Measurements from ENCODE around the gene PPM1L. TPM values are rescaled to one million over a fixed set of nuclear protein-coding genes. Genes with fewer than 3 reads are reported as not detected.

The PPM1L gene
- polyA plus RNA-seq, 4 donors, result 7.3 to 9.4 (median 8.4) TPM

GRCh38 chr3:160841455-160841854 is 85.4 kb downstream of the PPM1L start:
- no peak for DNase-seq (ENCODE audit: low read depth in 4 of 4, low spot score in 3 of 4)

DNA sequence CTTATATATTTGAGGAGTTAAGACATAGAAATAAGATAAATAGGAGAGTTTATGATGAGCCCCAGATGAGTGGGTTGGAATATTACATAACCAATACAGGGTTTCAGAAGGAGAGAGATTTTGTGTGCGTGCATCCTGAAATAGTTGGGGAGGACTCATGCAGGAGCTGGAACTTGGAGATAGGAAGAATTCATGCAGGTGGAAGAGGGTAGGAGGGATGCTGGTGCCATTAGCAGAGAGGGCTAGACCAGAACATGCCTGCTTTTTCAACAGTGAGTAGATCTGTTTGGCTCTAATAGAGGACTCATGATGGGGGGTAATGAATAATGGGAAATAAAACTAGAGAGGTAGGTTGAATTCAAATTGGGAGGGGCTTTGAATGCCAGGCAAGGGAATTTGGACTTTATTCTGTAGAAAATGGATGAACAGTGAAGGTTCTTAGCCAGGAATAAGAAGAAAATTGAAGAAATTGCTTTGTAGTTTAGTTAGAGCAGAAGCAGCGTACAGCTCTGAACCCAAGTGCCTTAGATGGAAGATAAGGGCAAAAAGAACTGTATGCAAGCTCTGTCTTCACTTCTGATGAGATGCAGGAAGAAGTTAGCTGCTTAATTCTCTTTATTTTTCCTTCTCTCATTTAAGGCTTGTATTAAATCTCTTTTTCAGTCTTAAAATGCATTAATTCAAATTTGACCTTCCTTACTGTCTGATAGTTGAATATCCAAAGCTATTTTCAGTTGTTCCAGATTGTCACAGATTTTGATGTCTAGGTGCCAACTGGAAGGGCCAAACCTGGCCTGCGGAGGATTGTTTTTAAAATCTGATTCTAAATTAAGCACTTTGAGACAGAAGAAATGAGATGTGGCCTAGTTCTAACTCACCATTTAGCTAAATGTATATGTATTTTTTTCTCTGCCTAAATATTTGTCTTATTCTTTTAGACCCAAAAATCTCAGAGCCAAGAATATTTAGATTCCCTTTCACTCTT is 86.3 kb downstream of the PPM1L start:
- no peak for DNase-seq (ENCODE audit: low read depth in 4 of 4, low spot score in 3 of 4)

GRCh38 chr3:160851629-160852210 is 95.7 kb downstream of the PPM1L start:
- DNase-seq (ENCODE audit: low read depth in 4 of 4, low spot score in 3 of 4), result no peak

DNA sequence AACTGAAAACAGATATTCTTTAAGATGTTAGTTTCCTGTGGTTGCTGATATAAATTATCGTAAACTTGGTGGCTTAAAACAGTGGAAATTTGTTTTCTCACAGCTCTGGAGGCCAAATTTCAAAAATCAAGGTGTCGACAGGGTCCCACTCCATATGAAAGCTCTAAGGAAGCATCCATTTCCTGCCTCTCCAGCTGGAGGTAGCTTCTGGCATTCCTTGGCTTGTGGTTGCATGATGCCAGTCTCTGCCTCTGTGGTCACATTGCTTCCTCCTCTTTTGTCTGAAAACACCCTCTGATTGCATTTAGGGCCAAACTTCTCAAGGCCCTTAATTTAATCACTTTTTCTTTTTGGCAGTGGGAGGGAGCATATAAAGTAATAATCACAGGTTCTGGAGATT is 96.8 kb downstream of the PPM1L start:
- no peak for DNase-seq (ENCODE audit: low read depth in 4 of 4, low spot score in 3 of 4)

DNA sequence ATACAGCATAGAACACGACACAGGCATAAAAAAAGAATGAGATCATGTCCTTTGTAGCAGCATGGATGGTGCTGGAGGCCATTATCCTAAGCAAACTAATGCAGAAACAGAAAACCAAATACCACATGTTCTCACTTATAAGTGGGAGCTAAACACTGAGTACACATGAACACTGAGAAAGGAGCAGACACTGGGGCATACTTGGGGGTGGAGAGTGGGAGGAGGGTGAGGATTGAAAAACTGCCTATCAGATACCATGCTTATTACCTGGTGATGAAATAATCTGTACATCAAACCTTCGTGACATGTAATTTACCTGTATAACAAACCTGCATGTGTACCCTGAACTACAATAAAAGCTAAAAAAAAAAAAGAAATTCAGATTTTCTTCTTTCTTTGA is 100.4 kb downstream of the PPM1L start:
- no peak for DNase-seq (ENCODE audit: low read depth in 4 of 4, low spot score in 3 of 4)

DNA sequence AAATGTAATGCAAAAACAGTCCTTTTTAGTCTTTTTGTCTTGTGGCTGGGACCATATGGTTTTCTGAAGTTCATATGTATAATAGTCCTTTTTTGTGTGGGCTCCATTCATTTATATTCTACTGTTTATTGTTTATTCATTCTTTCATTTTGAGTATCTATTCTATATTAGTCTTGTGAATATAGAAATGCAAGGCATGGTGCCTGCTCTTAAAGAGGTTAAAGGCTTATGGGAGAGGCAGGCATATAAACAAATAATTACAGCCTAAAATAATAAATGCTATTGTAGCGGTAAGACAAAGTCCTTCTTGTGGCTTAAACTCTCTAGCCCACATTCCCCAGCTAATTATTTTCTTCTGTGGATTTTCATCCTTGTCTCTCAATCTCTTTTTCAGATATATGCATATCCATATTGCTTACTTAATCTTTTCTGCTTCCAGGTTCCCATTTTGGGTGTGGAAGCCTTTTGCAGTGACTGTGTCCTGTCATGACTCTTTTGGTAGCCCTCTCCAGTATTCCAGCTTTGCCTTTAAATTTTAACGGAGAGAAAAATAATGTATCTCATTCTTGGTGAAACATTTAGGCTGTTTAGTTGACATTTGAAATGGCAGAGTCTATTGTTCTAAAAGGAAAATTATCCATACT is 101.6 kb downstream of the PPM1L start:
- DNase-seq (ENCODE audit: low read depth in 4 of 4, low spot score in 3 of 4), result no peak

DNA sequence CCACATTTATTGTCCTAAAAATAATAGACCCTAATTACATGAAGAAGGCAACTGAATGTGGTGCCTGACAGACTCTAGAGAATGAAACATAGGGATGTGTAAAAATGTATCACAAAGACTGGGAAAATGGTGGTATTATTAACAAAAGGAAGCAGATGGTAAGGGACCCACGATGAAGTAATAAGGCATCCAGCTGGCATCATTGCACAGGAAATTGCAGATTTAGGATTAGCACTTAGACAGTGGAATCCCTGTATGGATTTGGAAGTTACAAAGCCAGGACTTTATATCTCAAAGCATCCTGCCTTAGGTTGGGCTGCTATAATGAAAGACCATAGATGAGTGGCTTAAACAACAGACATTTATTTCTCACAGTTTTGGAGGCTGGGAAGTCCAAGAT is 104.3 kb downstream of the PPM1L start:
- DNase-seq (ENCODE audit: low read depth in 4 of 4, low spot score in 3 of 4), result no peak

DNA sequence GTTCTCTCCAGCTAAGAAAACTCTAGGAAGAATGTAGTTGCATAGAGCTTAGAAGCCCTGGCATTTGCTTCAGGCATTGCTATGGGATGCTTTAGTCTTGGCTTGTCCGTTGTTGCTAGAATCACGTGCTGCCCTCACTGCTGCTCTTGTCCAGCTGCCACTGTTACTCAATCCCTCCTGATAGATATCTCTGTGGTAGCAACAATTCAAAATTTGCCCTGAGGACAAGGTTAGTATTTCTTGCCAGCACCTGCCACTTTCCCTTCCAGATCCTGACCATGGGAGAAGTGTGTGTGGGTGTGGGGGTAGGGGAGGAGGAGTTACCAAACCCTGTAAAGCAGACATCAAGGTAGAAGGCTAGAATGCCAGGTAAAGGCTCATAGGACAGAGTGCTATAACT is 113.8 kb downstream of the PPM1L start:
- no peak for DNase-seq (ENCODE audit: low read depth in 4 of 4, low spot score in 3 of 4)

DNA sequence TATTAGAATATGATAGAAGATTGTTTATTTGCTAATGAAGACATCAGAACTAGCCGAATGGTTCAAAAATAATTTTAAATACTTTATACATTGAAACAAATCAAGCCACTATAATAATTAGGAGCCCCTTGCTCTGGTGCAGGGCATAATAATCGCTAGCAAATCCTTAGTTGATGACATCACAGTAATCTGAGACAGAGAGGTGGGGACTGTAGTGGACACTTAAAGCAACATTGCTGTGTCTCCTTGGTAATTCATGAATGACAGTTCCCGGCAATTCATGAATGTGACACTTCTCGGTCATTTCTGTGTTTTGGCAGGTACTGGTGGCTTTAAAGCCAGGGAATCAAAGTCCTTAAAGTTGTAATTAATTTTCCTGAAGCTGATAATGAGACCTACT is 114.3 kb downstream of the PPM1L start:
- no peak for DNase-seq (ENCODE audit: low read depth in 4 of 4, low spot score in 3 of 4)

- no peak for DNase-seq (ENCODE audit: low read depth in 4 of 4, low spot score in 3 of 4)
Observed at GRCh38 chr3:160874736-160875135, 118.7 kb downstream of the PPM1L start.

- DNase-seq (ENCODE audit: low read depth in 4 of 4, low spot score in 3 of 4), result no peak
Observed at GRCh38 chr3:160876643-160877042, 120.6 kb downstream of the PPM1L start.

DNA sequence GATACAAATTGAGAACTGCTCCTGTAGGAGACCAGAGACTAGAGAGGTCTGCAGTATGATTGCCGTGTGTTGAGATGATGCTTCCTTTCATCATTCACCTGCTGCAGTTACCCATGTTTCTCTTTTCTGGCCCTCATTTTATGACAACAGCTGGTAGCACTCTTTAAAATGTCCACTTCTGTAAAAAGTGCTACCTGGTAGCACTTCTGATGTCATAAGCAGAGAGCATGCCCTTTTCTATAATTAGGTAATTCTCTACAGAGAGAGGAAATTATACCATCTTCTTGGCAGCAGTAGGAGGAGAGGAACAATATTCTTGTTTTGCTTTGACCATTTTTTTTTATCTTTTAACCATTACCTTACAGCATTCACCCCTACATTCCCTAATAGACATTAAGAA is 123.8 kb downstream of the PPM1L start:
- DNase-seq (ENCODE audit: low read depth in 4 of 4, low spot score in 3 of 4), result no peak

GRCh38 chr3:160883373-160883772 is 127.3 kb downstream of the PPM1L start:
- DNase-seq (ENCODE audit: low read depth in 4 of 4, low spot score in 3 of 4), result no peak

DNA sequence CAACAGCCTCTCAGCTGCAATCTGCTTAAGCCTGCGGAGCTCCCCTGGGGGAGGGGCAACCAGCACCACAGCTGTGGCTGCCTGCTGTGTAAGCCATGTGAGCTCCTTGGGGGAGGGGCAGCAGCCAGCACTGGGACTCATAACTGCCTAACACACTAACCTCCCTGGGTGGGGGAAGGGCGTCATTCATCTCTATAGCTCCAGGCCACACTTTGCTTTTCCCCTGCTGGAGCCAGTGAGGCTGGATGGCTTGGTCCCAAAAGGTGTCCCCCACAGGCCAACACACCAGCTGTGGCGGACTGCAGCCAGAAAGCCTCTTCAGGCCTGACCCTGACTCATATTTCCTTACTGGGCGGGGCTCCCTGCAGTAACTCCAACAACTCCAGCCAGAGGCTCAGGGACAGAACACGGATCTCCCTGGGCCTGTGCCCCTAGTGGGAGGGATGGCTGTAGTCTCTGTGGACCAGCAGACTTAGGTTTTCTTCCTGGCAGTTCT is 129.8 kb downstream of the PPM1L start:
- peak; percentile 20 to 55 (median 42) for DNase-seq (ENCODE audit: low read depth in 4 of 4, low spot score in 3 of 4)

DNA sequence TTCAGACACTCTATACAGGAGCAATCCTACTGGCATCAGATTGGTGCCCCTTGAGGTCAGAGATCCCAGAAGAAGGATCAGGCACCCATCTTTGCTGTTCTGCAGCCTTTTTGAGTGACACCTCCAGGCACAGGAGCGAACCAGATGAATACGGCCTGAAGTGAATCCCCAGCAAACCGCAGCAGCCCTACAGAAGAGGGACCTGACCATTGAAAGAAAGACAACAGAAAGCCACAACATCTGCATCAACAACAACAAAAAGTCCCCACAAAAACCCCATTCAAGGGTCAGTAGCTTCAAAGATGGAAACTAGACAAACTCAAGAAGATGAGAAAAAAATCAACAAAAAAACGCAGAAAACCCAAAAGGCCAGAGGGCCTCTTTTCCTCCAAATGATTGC is 130.4 kb downstream of the PPM1L start:
- no peak for DNase-seq (ENCODE audit: low read depth in 4 of 4, low spot score in 3 of 4)

GRCh38 chr3:160893207-160893606 is 137.2 kb downstream of the PPM1L start:
- no peak for DNase-seq (ENCODE audit: low read depth in 4 of 4, low spot score in 3 of 4)

GRCh38 chr3:160904691-160905090 is 148.7 kb downstream of the PPM1L start:
- no peak for DNase-seq (ENCODE audit: low read depth in 4 of 4, low spot score in 3 of 4)

DNA sequence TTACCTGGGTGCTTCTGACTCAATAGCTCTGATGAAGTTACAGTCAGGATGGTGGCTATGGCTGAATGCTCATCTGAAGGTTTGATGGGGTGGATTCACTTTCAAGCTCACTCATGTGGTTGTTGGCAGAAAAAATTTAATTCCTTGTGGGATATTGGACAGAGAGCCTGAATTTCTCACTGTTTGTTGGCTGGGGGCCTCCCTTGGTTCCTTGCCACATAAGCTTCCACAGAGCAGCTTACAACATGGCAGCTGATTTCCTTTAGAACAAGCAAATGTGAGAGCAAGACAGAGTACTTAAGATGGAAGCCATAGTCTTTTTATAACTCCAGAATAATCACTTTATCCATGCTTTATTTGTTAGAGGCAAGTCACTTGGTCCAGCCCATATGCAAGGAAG is 150.6 kb downstream of the PPM1L start:
- no peak for DNase-seq (ENCODE audit: low read depth in 4 of 4, low spot score in 3 of 4)

DNA sequence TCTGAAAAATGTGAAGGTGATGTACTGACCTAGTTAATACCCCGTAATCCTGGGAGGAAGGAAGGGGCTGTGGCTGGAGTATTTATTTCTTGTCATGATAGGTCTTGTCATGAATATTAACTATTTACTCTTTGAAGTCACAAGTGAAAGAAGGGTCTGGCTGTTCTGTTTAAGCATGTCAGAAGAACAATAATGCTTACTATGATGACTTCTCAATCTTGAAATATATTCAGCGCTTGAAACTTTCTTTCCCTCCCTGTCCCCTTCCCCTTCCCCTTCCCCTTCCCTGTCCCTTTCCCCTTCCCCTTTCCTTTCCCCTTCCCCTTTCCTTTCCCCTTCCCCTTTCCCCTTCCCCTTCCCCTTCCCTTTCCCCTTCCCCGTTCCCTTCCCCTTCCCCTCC is 153.9 kb downstream of the PPM1L start:
- no peak for DNase-seq (ENCODE audit: low read depth in 4 of 4, low spot score in 3 of 4)

- DNase-seq (ENCODE audit: low read depth in 4 of 4, low spot score in 3 of 4), result no peak
Observed at GRCh38 chr3:160911411-160911810, 155.4 kb downstream of the PPM1L start.

DNA sequence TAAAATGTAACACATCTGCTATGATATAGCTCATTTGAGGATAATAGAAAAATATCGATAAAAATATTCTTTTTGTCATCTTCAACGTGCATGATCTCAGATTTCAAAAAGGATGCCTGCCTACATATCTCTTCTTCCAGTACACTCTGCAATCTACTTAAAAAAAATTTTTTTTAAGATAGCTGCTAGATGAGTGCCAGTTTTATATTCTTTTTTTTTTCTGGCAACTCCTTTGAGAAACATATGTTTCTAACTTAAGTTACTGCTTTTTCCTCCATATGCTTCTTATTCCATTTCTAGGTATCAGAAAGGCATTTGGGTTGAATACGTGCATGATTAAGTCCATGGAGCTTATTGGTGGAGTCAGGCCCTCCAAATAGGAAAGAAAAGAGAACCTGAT is 160.4 kb downstream of the PPM1L start:
- no peak for DNase-seq (ENCODE audit: low read depth in 4 of 4, low spot score in 3 of 4)
